ENCODE data around the gene SLC46A1. TPM values are rescaled to one million over a fixed set of nuclear protein-coding genes. Genes with fewer than 3 reads are reported as not detected.

SLC46A1 gene
- total and polyA plus RNA-seq, 2 of the 13 experiments (the other 11 are each of a cell fraction or from before 2014, with no cell fraction given): 19.6 to 22.6 TPM

DNA sequence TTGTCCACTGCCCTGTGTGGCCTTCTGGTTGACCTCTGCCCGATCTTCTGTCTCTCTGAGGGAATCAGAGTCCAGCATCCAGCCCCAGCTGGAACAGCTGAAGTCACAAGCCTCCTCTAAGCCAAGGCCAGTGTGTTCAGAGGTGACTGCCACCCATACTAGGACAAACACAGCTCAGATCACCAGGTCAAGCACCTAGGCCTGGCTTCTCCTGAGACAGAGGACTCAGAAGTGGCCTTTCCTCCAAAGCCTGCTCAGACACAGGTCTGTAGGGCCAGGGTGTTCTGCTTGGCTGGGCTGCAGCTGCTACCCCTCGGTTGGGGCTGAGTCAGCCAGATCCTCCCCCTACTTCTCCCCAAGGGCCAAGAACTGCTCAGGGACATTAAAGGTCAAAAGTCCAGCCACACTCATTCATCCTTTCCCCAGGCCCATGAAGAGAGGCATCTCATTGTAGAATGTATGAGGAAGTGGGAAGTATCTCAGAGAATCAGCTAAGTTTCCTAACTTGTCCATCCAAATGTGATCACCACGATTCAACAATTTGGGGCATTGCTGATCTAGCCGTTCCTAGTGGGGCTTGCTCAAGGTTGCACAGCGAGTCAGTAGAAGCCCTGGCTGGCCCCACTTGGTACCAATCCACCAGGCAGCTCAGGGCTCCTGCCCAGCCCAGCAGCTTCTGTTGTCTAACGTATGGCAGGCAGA, 7.6 kb downstream of the SLC46A1 start (continued):
- TF ChIP-seq ZNF607 (CRISPR knock-in tag; IDR thresholded peaks at IDR 0.05; ENCODE audit: borderline replicate concordance): no peak
- TF ChIP-seq MIER3 (CRISPR knock-in tag; IDR thresholded peaks at IDR 0.05; ENCODE audit: borderline replicate concordance): no peak
- TF ChIP-seq ZBTB21 (CRISPR knock-in tag; IDR thresholded peaks at IDR 0.05): no peak
- no peak for TF ChIP-seq DR1 (CRISPR knock-in tag; IDR thresholded peaks at IDR 0.05)
- TF ChIP-seq, protein P1, sequence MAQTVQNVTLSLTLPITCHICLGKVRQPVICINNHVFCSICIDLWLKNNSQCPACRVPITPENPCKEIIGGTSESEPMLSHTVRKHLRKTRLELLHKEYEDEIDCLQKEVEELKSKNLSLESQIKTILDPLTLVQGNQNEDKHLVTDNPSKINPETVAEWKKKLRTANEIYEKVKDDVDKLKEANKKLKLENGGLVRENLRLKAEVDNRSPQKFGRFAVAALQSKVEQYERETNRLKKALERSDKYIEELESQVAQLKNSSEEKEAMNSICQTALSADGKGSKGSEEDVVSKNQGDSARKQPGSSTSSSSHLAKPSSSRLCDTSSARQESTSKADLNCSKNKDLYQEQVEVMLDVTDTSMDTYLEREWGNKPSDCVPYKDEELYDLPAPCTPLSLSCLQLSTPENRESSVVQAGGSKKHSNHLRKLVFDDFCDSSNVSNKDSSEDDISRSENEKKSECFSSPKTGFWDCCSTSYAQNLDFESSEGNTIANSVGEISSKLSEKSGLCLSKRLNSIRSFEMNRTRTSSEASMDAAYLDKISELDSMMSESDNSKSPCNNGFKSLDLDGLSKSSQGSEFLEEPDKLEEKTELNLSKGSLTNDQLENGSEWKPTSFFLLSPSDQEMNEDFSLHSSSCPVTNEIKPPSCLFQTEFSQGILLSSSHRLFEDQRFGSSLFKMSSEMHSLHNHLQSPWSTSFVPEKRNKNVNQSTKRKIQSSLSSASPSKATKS (CRISPR knock-in tag; IDR thresholded peaks at IDR 0.05): no peak
- TF ChIP-seq AGO2 (optimal IDR thresholded peaks at IDR 0.05; ENCODE audit: low read depth, low read length): peak; percentile 15
- TF ChIP-seq FOXA1 (IDR thresholded peaks at IDR 0.05): no peak
- TF ChIP-seq FOXA1 (CRISPR knock-in tag; IDR thresholded peaks at IDR 0.05): no peak
- TF ChIP-seq ZNF777 (CRISPR knock-in tag; IDR thresholded peaks at IDR 0.05): no peak
- TF ChIP-seq ZFP91 (CRISPR knock-in tag; IDR thresholded peaks at IDR 0.05; ENCODE audit: borderline replicate concordance): peak; percentile 43; the same call in 1 of the 2 replicates
- no peak for TF ChIP-seq ARNT2 (CRISPR knock-in tag; IDR thresholded peaks at IDR 0.05; ENCODE audit: low read depth)
- TF ChIP-seq ZBTB34 (CRISPR knock-in tag; IDR thresholded peaks at IDR 0.05): no peak
- no peak for TF ChIP-seq SETDB1 (CRISPR knock-in tag; IDR thresholded peaks at IDR 0.05; ENCODE audit: borderline replicate concordance)
- TF ChIP-seq ZNF274 (CRISPR knock-in tag; IDR thresholded peaks at IDR 0.05): no peak
- TF ChIP-seq, protein P2, sequence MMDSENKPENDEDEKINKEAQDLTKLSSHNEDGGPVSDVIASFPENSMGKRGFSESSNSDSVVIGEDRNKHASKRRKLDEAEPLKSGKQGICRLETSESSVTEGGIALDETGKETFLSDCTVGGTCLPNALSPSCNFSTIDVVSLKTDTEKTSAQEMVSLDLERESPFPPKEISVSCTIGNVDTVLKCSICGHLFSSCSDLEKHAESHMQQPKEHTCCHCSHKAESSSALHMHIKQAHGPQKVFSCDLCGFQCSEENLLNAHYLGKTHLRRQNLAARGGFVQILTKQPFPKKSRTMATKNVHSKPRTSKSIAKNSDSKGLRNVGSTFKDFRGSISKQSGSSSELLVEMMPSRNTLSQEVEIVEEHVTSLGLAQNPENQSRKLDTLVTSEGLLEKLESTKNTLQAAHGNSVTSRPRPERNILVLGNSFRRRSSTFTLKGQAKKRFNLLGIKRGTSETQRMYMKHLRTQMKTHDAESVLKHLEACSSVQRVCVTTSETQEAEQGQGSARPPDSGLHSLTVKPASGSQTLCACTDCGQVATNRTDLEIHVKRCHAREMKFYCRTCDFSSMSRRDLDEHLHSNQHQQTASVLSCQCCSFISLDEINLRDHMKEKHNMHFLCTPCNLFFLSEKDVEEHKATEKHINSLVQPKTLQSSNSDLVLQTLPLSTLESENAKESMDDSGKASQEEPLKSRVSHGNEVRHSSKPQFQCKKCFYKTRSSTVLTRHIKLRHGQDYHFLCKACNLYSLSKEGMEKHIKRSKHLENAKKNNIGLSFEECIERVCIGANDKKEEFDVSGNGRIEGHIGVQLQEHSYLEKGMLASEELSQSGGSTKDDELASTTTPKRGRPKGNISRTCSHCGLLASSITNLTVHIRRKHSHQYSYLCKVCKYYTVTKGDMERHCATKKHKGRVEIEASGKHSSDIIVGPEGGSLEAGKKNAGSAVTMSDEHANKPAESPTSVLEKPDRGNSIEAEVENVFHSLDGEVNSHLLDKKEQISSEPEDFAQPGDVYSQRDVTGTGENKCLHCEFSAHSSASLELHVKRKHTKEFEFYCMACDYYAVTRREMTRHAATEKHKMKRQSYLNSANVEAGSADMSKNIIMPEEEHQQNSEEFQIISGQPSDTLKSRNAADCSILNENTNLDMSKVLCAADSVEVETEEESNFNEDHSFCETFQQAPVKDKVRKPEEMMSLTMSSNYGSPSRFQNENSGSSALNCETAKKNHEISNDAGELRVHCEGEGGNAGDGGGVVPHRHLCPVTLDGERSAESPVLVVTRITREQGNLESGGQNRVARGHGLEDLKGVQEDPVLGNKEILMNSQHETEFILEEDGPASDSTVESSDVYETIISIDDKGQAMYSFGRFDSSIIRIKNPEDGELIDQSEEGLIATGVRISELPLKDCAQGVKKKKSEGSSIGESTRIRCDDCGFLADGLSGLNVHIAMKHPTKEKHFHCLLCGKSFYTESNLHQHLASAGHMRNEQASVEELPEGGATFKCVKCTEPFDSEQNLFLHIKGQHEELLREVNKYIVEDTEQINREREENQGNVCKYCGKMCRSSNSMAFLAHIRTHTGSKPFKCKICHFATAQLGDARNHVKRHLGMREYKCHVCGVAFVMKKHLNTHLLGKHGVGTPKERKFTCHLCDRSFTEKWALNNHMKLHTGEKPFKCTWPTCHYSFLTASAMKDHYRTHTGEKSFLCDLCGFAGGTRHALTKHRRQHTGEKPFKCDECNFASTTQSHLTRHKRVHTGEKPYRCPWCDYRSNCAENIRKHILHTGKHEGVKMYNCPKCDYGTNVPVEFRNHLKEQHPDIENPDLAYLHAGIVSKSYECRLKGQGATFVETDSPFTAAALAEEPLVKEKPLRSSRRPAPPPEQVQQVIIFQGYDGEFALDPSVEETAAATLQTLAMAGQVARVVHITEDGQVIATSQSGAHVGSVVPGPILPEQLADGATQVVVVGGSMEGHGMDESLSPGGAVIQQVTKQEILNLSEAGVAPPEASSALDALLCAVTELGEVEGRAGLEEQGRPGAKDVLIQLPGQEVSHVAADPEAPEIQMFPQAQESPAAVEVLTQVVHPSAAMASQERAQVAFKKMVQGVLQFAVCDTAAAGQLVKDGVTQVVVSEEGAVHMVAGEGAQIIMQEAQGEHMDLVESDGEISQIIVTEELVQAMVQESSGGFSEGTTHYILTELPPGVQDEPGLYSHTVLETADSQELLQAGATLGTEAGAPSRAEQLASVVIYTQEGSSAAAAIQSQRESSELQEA (CRISPR knock-in tag; IDR thresholded peaks at IDR 0.05; ENCODE audit: not compliant biosample characterization): no peak
- TF ChIP-seq MED1 (CRISPR knock-in tag; IDR thresholded peaks at IDR 0.05): peak; percentile 38; the same call in 1 of the 2 replicates
